HG02571 (cell line): Measurements from ENCODE around the gene ZNF578.
"Not testable (repeated sequence)": the region's sequence is repeated elsewhere in the genome, so short reads cannot be mapped to it uniquely, and the experiment has no call there.

ENCODE experiments used
- ATAC-seq: cut with Tn5 transposase; IDR thresholded peaks from one replicate; pipeline ENCODE4 v1.9.1; 2021; ENCODE audit warnings: mild to moderate bottlenecking, moderate library complexity; ENCODE audit not compliant: unreplicated experiment

ZNF578 gene

DNA sequence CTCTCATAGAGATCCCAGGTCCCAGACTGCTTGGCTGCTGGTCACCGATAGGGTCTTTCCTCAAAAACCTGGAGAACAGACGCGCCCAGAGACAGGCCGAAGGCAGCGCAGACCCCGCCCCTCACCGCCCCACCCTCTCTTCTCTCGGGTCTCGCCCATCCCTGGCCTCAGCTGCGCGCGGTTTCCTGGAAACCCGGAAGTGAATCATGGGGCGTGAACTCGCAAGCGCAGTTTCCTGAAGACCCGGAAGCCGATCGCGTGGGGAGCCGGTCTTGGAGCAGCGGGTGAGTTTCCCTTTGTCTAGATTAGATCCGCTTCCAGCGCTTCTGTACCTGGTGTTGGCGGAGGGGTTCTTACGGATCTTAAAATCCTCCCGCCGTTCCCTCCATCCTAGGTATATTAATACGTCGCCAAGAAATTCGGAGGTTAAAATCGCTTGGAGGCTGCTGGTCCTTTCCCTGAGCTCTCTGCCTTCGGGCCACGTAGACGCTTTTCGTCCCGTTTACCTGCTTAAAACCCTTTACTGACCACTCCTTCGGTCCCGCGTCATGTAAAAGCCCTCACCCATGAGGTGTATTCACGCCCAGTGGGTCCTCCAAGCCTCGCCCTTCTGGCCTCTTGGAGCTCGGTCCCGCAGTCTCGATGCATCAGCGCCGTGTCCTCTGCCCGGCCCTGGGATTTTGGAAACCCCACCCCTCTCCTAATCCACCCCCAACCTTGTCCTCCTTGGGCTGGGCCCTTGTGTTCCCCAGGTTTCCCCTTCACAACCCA lies at the start of gene ZNF578:
ZNF578 (plus strand) TSS at position 230 of the 771 bp plus-strand sequence. CDS start 48,293 bp downstream, outside the sequence.
- no peak for ATAC-seq

DNA sequence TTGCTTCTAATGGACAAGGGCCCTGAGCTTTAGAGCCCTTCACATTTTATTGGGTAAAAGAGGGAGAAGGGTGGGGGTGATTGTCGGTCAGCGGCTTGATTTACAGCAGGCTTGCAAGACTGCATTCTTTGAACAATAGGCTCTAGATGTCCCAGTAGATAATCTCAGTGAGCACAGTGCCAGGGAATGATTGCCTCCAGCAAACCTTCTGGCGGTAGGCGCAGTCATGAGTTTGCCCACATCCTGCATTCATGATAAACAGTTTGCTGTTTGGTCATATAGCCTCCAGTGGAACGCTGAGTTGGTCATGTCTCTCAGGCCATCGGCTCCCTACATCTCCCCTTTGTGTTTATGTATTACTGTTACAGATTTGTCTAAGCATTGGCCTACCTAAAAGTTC lies 43.1 kb upstream of the ZNF578 start:
- no peak for ATAC-seq

DNA sequence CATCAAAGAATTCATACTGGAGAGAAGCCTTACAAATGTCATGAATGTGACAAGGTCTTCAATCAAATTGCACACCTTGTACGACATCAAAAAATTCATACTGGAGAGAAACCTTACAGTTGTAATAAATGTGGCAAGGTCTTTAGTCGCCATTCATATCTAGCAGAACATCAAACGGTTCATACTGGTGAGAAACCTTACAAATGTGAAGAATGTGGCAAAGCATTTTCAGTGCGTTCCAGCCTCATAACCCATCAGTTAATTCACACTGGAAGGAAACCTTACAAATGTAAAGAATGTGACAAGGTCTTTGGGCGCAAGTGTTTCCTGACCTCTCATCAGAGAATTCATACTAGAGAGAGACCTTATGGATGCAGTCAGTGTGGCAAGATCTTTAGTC lies 37.6 kb upstream of the ZNF578 start:
- no peak for ATAC-seq

DNA sequence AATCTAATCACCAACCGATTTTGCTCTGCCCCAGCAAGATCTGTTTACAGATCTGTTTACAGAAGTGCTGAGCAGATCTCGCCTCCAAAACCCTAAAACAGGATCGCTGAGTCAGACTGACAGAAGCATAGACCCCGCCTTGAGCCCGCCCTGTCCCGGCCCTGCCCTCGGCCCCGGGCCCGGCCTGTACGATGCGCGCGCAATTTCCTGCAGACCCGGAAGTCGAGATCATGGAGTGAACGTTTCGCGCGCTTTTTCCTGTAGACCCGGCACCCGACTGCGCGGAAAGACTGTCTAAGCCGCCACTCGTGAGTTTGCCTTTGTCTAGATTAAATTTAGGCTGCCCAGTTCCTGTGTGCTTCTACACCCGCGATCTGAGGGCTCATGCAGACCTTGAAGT lies 24.4 kb upstream of the ZNF578 start, which contains the start of gene ZNF534:
ZNF534 (plus strand) TSS at position 212 of the 400 bp plus-strand sequence. CDS start 2,327 bp downstream, outside the sequence.
- ATAC-seq = no peak

DNA sequence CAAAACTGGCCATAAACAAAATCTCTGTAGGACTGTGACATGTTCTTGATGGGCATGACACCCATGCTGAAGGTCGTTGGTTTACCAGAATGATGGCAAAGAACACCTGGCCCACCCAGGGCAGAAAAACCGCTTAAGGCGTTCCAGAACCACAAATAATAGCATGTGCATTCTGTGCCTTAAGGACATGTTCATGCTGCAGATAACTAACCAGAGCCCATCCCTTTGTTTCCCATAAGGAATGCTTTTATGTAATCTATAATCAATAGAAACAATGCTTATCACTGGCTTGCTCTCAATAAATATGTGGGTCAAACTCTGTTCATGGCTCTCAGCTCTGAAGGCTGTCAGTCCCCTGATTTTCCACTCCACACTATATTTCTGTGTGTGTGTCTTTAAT lies 11.2 kb upstream of the ZNF578 start:
- no peak for ATAC-seq

DNA sequence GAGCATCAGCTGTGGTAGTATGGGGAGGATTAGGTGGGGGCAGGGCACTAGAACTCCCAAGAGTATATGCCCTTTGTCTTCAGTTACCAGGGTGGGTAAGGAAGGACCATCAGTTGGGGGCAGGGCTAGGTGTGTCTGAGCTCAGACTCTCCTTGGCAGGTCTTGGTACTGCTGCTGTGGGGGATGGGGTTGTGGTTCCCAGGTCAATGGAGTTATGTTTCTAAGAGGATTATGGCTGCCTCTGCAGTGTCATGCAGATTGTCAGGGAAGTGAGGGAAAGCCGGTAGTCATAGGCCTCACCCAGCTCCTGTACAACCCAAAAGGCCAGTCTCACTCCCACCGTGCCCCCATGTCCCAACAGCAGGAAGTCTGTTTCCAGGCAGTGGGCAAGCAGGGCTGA lies 8.8 kb upstream of the ZNF578 start:
- ATAC-seq = no peak

DNA sequence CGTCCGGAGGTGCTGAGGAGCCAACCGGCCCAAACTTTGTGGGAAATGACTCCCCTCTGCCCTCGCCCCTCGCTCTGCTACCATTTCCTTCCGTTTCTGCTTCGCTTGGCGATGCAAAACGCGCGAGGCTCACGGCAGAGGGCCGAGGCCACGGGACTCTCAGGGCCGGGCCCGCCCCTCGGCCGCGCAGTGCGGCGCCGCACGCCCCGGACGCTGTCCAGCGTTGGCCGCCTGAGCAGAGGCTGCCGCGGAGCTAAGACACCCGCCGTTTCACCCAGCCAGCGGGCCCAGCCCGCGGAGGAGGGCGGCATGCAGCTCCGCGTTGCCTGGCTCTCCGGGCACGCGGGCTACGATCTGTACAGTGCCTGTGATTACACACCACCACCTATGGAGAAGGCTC lies 2.1 kb upstream of the ZNF578 start:
- no peak for ATAC-seq

DNA sequence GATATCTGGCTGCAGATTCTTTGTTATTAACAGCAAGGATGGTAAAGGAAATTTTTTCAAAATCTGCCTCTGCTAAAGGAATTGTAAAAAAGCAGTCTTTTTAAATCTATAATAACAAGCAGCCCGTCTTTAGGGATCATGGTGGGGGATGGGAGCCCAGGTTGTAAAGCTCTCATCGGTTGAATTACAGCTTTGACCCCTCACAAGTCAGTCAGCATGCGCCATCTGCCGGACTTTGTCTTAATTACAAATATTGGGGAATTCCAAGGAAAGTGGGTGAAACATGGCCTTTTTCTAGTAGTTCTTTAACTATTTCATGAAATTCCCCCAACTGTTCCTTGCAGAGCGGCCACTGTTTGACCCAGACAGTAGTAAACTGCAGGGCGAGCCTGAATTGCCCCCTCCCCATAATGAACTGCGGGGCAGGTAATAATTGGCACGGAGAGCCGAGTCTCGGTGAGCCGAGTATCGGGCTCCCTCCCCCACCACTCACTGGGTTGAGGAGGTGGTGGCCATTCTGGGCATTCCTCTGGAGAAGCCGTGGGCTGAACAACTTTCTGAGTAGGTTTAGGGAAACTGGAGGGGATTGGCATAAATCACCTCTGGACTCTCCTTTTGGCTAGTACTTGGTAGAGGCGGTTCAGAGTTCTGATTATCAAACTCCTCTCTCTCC lies 11.6 kb downstream of the ZNF578 start:
- ATAC-seq = no peak

DNA sequence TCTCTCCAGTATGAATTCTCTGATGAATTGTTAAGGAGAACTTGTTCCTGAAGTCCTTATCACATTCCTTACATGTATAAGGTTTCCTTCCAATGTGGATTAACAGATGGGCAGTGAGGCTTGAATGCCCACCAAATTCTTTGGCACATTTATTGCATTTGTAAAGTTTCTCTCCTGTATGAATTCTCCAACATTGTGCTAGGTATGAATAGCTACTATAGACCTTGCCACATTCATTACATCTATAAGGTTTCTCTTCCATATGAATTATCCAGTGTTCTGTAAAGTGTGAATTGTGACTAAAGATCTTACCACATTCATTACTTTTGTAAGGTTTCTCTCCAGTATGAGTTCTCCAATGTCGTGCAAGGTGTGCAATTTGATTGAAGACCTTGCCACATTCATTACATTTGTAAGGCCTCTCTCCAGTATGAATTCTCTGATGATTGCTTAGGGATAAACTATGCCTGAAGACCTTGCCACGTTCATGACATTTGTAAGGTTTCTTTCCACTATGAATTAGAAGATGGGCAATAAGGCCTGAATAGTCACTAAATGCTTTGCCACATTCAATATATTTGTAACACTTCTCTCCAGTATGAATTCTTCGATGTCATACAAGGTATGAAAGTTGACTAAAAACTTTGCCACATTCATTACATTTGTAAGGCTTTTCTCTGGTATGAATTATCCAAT lies 20.4 kb downstream of the ZNF578 start:
- ATAC-seq = no peak

DNA sequence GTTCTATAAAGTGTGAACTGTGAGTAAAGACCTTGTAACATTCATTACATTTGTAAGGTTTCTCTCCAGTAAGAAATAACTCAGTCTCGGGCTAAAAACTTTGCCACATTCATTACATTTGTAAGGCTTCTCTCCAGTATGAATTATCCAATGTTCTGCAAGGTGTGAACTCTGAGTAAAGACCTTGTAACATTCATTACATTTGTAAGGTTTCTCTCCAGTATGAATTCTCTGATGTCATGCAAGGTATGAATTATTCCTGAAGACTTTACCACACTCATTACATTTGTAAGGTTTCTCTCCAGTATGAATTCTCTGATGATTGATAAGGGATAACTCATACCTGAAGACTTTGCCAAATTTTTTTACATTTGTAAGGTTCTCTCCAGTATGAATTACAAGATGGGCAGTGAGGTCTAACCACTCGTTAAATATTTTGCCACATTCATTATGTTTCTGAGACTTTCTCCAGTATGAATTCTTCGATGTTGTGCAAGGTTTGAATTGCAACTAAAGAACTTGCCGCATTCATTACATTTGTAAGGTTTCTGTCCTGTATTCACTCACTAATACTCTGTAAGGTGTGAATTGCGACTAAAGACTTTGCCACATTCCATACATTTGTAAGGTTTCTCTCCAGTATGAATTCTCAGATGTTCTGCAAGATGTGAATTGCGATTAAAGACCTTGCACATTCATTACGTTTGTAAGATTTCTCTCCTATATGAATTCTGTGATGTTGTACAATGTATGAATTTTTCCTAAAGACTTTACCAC lies 21.2 kb downstream of the ZNF578 start:
- ATAC-seq = no peak

DNA sequence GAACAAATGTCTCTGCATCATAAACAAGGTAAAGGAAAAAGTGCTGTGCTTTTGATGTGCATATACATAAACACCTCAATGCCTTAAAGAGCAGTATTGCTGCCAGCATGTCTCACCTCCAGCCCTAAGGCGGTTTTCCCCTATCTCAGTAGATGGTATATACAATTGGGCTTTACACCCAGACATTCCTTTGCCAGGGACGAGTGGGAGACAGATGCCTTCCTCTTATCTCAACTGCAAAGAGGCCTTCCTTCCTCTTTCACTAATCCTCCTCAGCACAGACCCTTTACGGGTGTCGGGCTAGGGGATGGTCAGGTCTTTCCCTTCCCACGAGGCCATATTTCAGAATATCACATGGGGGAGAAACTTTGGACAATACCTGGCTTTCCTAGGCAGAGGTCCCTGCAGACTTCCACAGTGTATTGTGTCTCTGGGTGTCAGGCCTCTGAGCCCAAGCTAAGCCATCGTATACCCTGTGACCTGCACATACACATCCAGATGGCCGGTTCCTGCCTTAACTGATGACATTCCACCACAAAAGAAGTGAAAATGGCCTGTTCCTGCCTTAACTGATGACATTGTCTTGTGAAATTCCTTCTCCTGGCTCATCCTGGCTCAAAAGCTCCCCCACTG lies 30.9 kb downstream of the ZNF578 start:
- ATAC-seq = not testable (repeated sequence)

DNA sequence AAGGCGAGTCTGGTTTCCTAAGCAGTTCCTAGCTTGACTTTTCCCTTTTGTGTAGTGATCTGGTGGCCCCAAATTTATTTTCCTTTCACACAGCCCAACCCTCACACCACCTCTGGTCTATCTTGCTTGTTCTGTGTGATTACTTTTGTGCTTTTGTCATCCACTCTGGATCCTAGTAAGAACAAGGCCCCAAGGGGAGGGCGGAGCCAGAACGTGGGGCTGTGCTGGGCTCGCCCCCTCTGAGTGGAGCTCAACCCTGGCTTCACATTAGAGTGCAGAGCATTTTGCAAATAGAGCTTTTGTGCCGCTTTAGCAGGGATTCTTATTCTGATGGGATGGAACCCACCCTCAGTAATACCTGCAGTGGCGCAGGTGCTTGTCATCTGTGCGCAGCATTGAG lies 31.7 kb downstream of the ZNF578 start:
- not testable (repeated sequence) for ATAC-seq

DNA sequence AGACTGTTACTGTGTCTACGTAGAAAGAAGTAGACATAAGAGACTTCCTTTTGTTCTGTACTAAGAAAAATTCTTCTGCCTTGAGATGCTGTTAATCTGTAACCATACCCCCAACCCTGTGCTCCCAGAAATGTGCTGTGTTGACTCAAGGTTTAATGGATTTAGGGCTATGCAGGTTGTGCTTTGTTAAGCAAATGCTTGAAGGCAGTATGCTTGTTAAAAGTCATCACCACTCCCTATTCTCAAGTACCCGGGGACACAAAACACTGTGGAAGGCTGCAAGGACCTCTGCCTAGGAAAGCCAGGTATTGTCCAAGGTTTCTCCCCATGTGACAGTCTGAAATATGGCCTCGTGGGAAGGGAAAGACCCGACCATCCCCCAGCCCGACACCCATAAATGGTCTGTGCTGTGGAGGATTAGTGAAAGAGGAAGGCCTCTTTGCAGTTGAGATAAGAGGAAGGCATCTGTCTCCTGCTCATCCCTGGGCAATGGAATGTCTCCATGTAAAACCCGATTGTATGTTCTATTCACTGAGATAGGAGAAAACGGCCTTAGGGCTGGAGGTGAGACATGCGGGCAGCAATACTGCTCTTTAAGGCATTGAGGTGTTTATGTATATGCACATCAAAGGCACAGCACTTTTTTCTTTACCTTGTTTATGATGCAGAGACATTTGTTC lies 32.3 kb downstream of the ZNF578 start:
- ATAC-seq = not testable (repeated sequence)

DNA sequence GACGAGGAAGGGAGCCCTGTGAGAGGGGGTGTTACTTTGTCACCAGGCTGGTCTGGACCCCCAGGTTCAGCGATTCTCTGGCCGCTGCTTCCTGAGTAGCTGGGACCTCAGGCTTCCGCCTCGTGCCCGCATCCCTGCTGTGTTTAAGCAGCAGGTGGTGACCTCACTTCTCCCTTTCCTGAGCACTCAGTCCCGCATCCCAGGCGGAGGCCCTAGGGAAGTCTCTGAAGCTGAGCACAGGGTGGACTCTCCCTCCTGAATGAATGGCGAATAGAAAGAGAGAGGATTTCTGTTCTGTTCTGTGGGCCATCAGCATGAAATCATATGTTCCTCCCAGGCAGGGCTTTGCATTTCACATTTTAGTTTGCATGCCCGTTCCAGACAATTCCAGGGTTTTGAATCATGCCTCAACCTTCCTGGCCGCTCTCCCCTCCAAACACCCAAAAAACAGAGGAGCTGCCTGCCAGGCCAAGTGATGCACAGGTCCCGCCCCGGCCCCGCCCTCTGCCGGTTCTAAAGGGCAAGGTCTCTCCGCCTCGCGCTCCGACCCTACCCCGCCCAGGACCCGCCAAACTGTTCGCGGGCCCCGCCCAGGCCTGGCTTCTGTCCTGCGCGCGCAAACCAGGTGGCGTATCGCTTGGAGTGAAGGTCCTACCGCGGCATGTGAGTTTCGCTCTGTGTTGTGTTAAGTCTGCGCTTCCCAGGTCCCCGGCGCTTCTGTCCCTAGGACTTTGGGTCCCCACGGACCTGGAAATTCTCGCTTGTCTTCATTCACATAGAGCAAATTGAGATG lies 39.0 kb downstream of the ZNF578 start:
- no peak for ATAC-seq

DNA sequence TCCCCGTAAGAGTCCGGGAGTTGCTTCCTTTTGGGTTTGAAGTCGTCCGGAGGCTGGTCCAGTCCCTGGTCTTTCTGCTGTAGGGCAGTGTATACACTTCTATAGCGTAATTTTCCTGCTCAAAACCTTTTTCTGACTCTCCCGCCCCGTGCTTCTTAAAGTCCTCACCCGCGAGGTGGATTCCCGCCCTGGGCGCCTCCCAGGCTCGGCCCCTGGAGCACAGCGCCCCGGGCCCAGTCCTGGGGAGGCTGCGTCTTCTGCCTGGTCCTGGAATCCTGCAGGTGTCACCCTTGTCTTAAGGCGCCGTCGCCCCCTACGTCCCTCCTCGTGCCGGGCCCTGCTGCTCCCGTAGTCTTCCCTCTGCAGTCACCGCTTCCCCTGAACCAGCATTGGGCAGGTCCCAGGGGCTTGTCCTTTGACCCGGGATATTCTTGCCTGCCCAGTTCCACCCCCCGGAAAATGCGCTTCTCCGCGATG lies 39.7 kb downstream of the ZNF578 start:
- ATAC-seq = no peak

DNA sequence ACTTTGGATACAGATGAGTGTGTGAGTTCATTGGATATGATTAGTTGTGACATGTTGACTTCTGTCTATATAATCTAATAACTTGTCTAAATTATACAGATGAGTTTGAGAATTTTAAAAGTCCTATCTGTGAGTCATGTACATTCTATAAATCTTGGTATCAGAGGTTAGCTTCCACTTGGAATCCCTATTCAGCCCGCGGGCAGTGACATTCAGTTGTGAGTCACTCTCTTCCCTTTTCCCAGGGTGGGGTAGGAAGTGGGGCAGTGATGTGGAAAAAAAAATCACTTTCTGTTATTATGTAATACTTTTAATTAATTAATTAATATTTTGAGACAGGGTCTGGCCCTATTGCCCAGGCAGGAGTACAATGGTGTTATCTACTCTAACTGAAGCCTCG lies 41.2 kb downstream of the ZNF578 start:
- ATAC-seq = no peak

DNA sequence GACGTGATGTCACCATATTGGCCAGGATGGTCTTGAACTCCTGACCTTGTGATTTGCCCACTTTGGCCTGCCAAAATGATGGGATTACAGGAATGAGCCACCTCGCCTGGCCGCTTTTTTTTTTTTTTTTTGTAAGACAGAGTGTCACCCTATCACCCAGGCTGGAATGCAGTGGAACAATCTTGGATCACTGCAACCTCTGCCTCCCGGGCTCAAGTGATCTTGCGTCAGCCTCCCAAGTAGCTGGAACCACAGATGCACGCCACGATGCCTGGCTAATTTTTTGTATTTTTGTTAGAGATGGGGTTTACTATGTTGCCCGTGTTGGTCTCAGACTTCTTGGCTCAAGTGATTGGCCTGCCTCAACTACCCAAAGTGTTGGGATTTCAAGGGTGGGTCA lies 45.2 kb downstream of the ZNF578 start:
- ATAC-seq = no peak

DNA sequence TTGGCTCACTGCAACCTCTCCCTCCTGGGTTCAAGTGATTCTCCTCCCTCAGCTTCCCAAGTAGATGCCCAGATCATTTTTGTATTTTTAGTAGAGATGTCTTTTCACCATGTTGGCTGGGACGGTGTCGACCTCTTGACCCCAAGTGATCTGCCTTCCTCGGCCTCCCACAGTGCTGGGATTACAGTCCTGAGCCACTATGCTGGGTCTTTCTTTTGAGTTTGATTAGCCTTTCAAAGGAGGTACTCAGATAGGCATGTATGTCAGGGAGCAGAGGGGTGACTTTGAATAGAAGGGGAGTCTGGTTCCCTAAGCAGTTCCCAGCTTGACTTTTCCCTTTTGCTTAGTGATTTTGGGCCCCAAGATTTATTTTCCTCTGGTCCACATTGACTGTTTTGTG lies 47.1 kb downstream of the ZNF578 start:
- not testable (repeated sequence) for ATAC-seq

DNA sequence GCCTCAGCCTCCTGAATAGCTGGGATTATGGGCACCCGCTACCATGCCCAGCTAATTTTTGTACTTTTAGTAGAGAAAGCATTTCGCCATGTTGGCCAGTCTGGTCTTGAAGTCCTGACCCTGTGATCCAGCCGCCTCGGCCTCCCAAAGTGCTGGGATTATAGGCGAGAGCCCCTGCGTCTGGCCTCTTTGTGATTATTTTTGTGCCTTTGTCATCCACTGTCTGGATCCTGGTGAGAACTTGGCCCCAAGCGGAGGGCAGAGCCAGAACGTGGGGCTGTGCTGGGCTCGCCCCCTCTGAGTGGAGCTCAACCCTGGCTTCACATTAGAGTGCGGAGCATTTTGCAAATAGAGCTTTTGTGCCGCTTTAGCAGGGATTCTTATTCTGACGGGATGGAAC lies 47.6 kb downstream of the ZNF578 start:
- ATAC-seq = not testable (repeated sequence)
